ENCODE measurements around the gene TMEM120B. TPM values are rescaled to one million over a fixed set of nuclear protein-coding genes. Genes with fewer than 3 reads are reported as not detected.

The TMEM120B gene
- total RNA-seq, 1 donor from 2014 or later: 9.7 TPM

DNA sequence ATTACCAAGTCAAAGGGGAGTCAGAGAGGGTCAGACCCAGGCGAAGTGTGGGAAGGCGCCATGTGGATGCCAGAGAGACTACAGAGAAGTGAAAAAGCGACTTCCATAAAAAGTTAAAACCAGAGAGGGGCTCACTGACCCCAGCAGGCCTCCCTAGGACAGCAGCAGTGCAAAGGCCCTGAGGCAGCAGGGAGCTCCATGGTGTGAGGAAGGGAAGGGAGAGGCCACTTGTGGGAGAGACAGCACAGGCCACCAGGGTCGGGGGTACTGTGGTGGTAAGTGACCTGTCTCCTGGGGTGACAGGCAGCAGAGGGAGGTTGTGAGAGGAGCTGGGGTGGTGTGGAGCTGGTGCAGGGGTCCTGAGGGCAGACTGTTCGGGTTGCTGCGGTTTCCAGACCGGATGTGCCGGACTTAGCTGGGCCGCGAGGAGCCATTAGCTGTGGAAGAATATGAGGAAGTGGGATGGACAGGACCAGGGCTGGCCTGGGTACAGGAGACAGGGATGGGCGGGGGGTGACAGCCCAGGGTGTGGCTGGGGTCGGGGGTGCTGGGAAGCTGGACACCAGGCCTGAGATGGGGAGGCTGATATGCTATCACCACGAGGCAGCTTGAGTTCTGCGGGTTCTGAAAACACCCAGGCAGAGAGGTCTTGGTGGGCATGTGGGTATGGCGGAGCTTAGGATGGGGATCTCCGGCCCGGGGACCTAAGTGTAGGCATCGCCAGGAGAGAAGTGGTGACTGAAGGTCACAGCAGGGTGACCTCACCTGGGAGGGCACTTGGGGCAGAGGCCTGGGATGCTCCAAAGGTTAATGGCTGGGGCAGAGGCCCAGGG is 114.0 kb downstream of the TMEM120B start:
- no peak overlapping the region for H3K27ac ChIP-seq
- intact Hi-C loops (cut with DNase I): no loop called here
- DNase-seq (ENCODE audit: low spot score in 2 of 2): no peak
- no peak overlapping the region for H3K4me3 ChIP-seq
- H3K27me3 ChIP-seq: no peaks in the 10 kb centered on the region
- H3K36me3 ChIP-seq: peaks cover 81 to 90% of the 10 kb centered on the region in 2 donors
- H3K4me1 ChIP-seq: no peaks in the 10 kb centered on the region
- H3K9me3 ChIP-seq: no peaks in the 10 kb centered on the region
- TF ChIP-seq, protein P1, sequence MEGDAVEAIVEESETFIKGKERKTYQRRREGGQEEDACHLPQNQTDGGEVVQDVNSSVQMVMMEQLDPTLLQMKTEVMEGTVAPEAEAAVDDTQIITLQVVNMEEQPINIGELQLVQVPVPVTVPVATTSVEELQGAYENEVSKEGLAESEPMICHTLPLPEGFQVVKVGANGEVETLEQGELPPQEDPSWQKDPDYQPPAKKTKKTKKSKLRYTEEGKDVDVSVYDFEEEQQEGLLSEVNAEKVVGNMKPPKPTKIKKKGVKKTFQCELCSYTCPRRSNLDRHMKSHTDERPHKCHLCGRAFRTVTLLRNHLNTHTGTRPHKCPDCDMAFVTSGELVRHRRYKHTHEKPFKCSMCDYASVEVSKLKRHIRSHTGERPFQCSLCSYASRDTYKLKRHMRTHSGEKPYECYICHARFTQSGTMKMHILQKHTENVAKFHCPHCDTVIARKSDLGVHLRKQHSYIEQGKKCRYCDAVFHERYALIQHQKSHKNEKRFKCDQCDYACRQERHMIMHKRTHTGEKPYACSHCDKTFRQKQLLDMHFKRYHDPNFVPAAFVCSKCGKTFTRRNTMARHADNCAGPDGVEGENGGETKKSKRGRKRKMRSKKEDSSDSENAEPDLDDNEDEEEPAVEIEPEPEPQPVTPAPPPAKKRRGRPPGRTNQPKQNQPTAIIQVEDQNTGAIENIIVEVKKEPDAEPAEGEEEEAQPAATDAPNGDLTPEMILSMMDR (IDR thresholded peaks at IDR 0.05): no peak

DNA sequence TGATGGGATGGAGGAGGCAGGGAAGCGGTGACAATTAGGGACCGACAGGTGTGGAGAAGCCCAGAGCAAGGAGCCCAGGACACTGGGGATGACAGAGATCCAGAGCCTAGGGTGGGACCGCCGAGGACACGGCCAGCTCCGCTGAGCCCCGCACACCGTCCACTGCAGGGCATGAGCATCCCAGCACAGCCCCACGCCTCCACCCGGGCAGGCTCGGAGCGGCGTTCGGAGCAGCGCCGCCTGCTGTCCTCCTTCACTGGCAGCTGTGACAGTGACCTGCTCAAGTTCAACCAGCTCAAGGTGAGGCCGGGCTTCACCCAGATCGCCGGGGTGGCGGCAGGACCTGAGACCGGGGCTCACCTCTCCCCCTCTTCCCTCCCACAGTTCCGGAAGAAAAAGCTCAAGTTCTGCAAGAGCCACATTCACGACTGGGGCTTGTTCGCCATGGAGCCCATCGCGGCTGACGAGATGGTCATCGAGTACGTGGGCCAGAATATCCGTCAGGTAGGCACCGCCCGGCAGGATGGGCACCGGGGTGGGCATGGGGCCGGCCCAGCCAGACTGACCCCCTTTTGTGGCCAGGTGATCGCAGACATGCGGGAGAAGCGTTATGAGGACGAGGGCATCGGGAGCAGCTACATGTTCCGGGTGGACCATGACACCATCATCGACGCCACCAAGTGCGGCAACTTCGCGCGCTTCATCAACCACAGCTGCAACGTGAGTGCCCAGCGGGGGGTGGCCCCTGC is 115.0 kb downstream of the TMEM120B start:
- intact Hi-C loops (cut with DNase I): no loop called here

DNA sequence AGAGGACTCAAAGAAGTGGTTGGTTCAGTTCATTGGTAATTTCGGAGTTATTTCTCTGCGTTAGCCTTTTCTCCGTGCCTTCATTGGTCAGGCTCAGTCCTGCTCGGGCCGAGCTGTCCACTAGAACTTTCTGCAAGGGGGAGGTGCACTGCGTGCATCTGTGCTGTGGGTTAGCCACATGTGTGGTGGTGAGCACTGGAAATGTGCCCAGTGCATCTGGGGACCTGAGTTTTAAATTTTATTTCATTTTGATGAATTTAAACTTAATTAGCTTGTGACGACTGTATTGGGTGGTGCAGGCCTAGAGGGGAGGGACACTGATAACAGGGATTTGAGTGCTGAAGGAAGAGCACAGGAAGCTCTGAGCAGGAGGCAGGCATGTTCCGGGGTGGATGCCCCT is 115.8 kb downstream of the TMEM120B start:
- no peaks in the 10 kb centered on the region for H3K9me3 ChIP-seq
- DNase-seq (ENCODE audit: low spot score in 2 of 2): no peak
- H3K27me3 ChIP-seq: no peaks in the 10 kb centered on the region
- peaks cover 68 to 88% of the 10 kb centered on the region in 2 donors for H3K36me3 ChIP-seq
- TF ChIP-seq, protein P1 (IDR thresholded peaks at IDR 0.05): no peak
- intact Hi-C loops (cut with DNase I): no loop called here
- no peak overlapping the region for H3K27ac ChIP-seq
- H3K4me3 ChIP-seq: no peak overlapping the region
- no peaks in the 10 kb centered on the region for H3K4me1 ChIP-seq

More for the DNA sequence above, 115.0 kb downstream of the TMEM120B start:
- Histone ChIP-seq H3K4me1 (no peaks in the 10 kb centered on the region), H3K27ac (no peak overlapping the region), H3K27me3 (no peaks in the 10 kb centered on the region), H3K36me3 (peaks cover 76 to 91% of the 10 kb centered on the region in 2 donors), H3K4me3 (no peak overlapping the region), H3K9me3 (no peaks in the 10 kb centered on the region)
- TF ChIP-seq, protein P1 (IDR thresholded peaks at IDR 0.05): no peak
- no peak for DNase-seq (ENCODE audit: low spot score in 2 of 2)

DNA sequence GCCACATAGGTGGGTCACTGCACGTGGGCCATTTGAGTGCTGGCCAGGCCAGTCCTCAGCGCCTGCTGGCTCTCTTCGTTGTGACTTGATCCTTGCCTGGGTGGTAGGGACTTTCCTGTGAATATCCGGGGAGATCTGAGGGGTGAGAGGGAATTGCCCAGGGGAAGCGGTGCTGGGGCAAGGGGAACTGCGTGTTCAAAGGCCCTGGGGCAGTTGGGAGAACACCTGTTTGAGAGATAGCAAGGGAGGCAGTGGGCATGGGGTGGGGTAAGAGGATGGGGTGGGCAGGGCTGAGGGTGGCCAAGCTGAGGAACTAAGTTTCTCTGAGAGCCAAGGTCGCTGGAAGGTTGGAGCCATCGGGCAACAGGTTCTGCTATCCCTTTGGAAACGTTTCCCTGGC is 116.3 kb downstream of the TMEM120B start:
- no peak overlapping the region for H3K4me3 ChIP-seq
- H3K36me3 ChIP-seq: peaks cover 63 to 82% of the 10 kb centered on the region in 2 donors
- no peak for DNase-seq (ENCODE audit: low spot score in 2 of 2)
- no peak overlapping the region for H3K27ac ChIP-seq
- TF ChIP-seq, protein P1 (IDR thresholded peaks at IDR 0.05): no peak
- intact Hi-C loops (cut with DNase I): no loop called here
- no peaks in the 10 kb centered on the region for H3K27me3 ChIP-seq
- no peaks in the 10 kb centered on the region for H3K4me1 ChIP-seq
- H3K9me3 ChIP-seq: no peaks in the 10 kb centered on the region

DNA sequence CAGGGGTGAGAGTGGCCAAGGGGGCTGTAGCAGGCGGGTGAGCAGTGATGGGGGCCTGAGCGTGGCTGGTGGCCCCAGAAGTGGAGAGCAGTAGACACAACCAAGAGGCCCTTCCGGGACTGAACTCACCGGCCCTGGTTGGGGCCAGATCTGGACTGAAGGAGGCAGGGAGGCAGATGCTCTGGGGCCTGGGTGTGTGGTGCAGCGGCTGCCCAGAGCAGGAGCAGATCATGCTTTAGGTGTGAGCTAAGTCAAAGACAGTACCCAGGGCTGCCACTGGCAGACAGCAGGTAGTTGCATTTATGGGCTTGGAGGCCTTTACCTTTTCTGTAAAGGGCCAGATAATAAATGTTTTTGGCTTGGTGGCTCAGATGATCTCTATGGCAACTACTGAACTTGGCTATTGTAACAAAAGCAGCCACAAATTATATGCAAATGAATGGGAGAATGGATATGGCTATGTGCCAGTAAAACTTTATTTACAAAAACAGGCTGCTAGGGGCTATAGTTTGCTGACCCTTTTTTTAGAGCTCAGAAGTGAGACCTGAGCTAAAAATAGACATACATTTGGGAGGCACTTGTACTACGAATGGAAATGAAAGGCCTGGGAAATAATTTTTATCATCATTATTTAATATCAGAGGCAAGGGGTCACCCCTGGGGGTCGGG is 116.8 kb downstream of the TMEM120B start:
- TF ChIP-seq, protein P1 (IDR thresholded peaks at IDR 0.05): no peak
- H3K4me3 ChIP-seq: no peak overlapping the region
- no peaks in the 10 kb centered on the region for H3K9me3 ChIP-seq
- intact Hi-C loops (cut with DNase I): no loop called here
- H3K4me1 ChIP-seq: no peaks in the 10 kb centered on the region
- H3K36me3 ChIP-seq: peaks cover 59 to 78% of the 10 kb centered on the region in 2 donors
- no peaks in the 10 kb centered on the region for H3K27me3 ChIP-seq
- no peak for DNase-seq (ENCODE audit: low spot score in 2 of 2)
- H3K27ac ChIP-seq: no peak overlapping the region

Data from ascending aorta (tissue), 2 donors.